Fibroblast of villous mesenchyme (primary cell): Measurements from ENCODE around the gene PRKCD. TPM values are rescaled to one million over a fixed set of nuclear protein-coding genes. Genes with fewer than 3 reads are reported as not detected.
A peak's percentile ranks its signal among the peaks of the same experiment; 100 is the strongest.

ENCODE experiments used
- DNase-seq: peaks from one replicate; pipeline ENCODE4 v3.0.0-alpha.2; 2010; ENCODE audit warnings: low read depth
- H3K4me3 ChIP-seq: 2 replicates; pipeline ENCODE4 v1.5.1; 2011; ENCODE audit warnings: low read depth, mild to moderate bottlenecking, low read length
- total RNA-seq: library from RNA; depleted of rRNA; stranded (reverse); fragments of >200 nt; gene quantifications from 2 replicates; pipeline ENCODE4 v1.2.3, GENCODE V29; 2012
- TF ChIP-seq, protein P1 (sequence below): IDR thresholded peaks from 2 replicates; pipeline ENCODE4 v1.5.1; 2012; ENCODE audit warnings: low read depth, mild to moderate bottlenecking, low read length; ENCODE audit not compliant: insufficient read depth

PRKCD gene
- total RNA-seq, 1 donor = 1.7 TPM

GRCh38 chr3:53234130-53234840 is 73.3 kb downstream of the PRKCD start:
- no peak overlapping the region for H3K4me3 ChIP-seq
- TF ChIP-seq, protein P1, sequence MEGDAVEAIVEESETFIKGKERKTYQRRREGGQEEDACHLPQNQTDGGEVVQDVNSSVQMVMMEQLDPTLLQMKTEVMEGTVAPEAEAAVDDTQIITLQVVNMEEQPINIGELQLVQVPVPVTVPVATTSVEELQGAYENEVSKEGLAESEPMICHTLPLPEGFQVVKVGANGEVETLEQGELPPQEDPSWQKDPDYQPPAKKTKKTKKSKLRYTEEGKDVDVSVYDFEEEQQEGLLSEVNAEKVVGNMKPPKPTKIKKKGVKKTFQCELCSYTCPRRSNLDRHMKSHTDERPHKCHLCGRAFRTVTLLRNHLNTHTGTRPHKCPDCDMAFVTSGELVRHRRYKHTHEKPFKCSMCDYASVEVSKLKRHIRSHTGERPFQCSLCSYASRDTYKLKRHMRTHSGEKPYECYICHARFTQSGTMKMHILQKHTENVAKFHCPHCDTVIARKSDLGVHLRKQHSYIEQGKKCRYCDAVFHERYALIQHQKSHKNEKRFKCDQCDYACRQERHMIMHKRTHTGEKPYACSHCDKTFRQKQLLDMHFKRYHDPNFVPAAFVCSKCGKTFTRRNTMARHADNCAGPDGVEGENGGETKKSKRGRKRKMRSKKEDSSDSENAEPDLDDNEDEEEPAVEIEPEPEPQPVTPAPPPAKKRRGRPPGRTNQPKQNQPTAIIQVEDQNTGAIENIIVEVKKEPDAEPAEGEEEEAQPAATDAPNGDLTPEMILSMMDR = no peak
- DNase-seq = no peak

- TF ChIP-seq, protein P1 = no peak
- no peak for DNase-seq
Observed at GRCh38 chr3:53234841-53235232, 73.8 kb downstream of the PRKCD start.

DNA sequence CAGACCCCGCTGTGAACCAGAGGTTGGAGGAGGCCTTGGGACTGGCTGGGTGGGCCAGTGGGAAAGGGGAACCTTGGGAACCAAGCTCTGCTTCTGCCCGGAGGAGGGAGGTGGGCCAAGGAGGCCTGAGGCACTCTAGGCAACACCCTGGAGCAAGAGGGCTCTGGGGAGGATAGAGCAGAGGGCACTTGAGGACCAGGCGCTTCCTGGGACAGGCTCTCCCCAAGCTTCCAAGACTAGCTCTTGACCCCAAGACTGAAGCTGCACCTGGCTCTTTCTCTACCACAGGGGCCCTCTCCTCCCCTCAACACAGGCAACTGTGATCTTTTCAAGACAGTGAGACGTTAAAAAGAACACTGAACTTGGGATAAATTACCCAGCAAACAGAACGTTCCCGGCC is 74.5 kb downstream of the PRKCD start:
- H3K4me3 ChIP-seq = no peak overlapping the region
- no peak for DNase-seq
- TF ChIP-seq, protein P1 = no peak

More at GRCh38 chr3:53234841-53235232, 73.8 kb downstream of the PRKCD start:
- no peak overlapping the region for H3K4me3 ChIP-seq

GRCh38 chr3:53236112-53236841 is 75.3 kb downstream of the PRKCD start:
- no peak overlapping the region for H3K4me3 ChIP-seq
- peak; percentile 93 for DNase-seq
- TF ChIP-seq, protein P1 = no peak

DNA sequence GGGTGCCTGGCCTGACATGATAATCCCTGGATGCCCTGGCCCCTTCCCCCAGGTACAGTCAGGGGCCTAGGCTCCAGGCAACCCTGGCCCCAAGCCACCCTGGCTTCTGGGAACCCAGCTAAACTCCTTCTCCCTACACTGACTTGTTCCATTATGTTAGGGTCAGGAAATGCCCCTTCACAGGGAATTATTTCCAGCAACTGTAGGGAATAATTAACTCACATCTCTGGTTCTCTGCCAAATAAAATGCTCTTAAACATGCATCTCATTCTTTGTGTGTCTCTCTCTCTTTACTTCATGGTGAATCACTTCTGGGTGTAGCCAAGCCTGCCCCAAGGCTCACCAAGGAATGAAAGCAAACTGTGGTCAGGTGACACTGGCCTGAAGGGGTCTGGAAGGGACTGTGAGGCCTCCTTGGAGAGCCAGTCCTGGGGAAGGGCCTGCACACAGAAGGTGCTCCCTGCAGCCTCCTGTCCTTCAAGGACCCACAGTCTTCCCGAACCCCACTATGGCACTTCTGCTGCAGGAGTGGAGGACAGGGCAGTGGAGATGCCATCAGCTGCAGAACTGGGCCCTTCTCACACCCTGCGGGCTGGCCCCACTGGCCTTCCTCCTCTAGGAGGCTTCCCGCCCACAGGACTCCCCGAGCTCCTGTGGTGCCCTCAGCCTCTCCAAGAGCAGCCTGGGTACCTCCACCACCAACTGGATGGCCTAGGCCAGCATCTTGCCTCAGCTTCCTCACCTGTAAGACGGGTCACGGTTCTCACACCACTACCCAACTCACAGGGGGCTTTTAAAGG is 77.2 kb downstream of the PRKCD start:
- DNase-seq = peak; percentile 88
- TF ChIP-seq, protein P1 = no peak

GRCh38 chr3:53238886-53239285 is 77.9 kb downstream of the PRKCD start:
- TF ChIP-seq, protein P1 = no peak
- no peak overlapping the region for H3K4me3 ChIP-seq
- DNase-seq = no peak

More for the DNA sequence above, 77.2 kb downstream of the PRKCD start:
- H3K4me3 ChIP-seq = no peak overlapping the region
